H1 (cell line): ENCODE results near the gene CFAP65. TPM values are rescaled to one million over a fixed set of nuclear protein-coding genes. Genes with fewer than 3 reads are reported as not detected.
A peak's percentile ranks its signal among the peaks of the same experiment; 100 is the strongest.

Source experiments
- ASH2L ChIP-seq: fragments of 200-600, 300-600 bp; sonication (generic); IDR thresholded peaks from one replicate; pipeline ENCODE4 v1.7.1; 2017; ENCODE audit warnings: low read length
- CBX5 ChIP-seq: fragments of 300-800, 300-1000 bp; sonication (generic); IDR thresholded peaks from 2 replicates; pipeline ENCODE4 v1.7.1; 2016; ENCODE audit warnings: antibody characterized with exemption, low read length, low read depth
- GABPA ChIP-seq: IDR thresholded peaks from 2 replicates; pipeline ENCODE4 v1.6.1; 2011; ENCODE audit warnings: mild to moderate bottlenecking, low read length, moderate library complexity, borderline replicate concordance; ENCODE audit not compliant: insufficient read depth
- JUND ChIP-seq: IDR thresholded peaks from 2 replicates; pipeline ENCODE4 v1.6.1; 2011; ENCODE audit warnings: mild to moderate bottlenecking, improper control_type of control experiment, low read length
- TAF1 ChIP-seq: IDR thresholded peaks from 2 replicates; pipeline ENCODE4 v1.6.1; 2011; ENCODE audit warnings: mild to moderate bottlenecking, low read depth, low read length
- TAF7 ChIP-seq: optimal IDR thresholded peaks from 2 replicates; pipeline ENCODE3; 2011; ENCODE audit warnings: low read depth, mild to moderate bottlenecking, inconsistent platforms, low read length, moderate library complexity, borderline replicate concordance
- TEAD4 ChIP-seq: IDR thresholded peaks from 2 replicates; pipeline ENCODE4 v1.6.1; 2012; ENCODE audit warnings: low read depth, low read length, inconsistent platforms, mixed read lengths
- polyA plus RNA-seq, 7 experiments: library from polyadenylated mRNA; depleted of rRNA in 3 of 7; stranded (reverse) in 5 of 7; unstranded in 2 of 7; fragments of >200 nt in 5 of 7; fragments of 200-250 nt in 2 of 7; gene quantifications; 1 replicate in 5 of 7; 2 replicates in 1 of 7; 4 replicates in 1 of 7; pipeline versions ENCODE4 v1.2.1 to v1.2.3, GENCODE V29; 2011 to 2013; ENCODE audit warnings: missing spikeins in 2 of 7, mixed read lengths in 2 of 7
- total RNA-seq: library from RNA; stranded (reverse); fragmentation: NEBNext Ultra II Directional; extraction: Animal tissue kit (Norgen Biotek cat#: 25700); gene quantifications from 2 replicates; pipeline ENCODE4 v1.2.1, GENCODE V29; 2021
- TF ChIP-seq, protein P1 (sequence below): fragments of 300-600 bp; sonication (generic); IDR thresholded peaks from 2 replicates; pipeline ENCODE4 v1.7.1; 2012; ENCODE audit warnings: low read length, moderate library complexity, mild to moderate bottlenecking, inconsistent platforms; ENCODE audit not compliant: insufficient replicate concordance
- TF ChIP-seq, protein P2 (sequence below): IDR thresholded peaks from 2 replicates; pipeline ENCODE4 v1.6.1; 2012; ENCODE audit warnings: low read length, inconsistent platforms

Gene CFAP65
- total and polyA plus RNA-seq, 2 of the 8 experiments (the other 6 are each of a cell fraction or from before 2014, with no cell fraction given): 0.19 to 0.45 TPM

DNA sequence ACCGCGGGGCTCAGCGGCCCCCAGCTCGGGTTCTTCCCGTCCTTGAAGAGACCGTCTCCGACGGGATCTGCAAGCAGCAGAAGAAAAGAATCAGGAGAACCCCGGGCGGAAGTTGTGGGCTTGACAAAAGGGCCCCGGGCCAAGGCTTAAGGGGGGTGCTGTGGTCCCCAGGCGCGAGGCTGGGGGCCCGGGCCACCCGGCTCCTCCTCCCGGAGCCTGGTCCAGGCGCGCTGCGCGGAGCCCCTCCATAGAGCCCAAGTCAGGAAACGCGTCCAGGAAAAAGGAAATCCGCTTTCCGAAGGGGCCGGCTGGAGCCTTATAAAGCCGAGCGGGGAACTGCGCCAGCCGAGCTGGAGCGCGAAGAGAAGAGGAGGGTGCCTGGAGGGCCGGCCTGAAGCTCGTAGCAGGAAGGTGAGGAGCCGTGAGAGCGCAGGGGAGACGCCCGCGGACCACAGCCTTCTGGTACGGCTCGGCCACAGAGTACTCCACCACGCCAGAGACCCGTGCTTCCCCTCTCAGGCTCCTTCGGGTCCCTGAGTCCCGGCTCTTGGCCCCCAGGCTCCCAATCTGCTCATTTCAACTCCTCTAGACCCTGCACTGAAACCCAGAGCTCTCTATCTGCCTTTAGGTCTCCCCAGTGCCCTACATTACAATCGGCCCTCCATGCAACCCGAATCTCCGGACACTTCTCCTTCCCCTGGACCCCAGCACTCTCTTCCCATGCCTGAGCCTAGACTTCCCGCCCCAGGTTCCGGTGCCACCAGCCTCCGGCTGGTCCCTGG is 56.9 kb downstream of the CFAP65 start (continued):
- TF ChIP-seq TEAD4 (no peak), TAF7 (no peak), TAF1 (no peak), GABPA (no peak), CBX5 (no peak), ASH2L (peak; percentile 39), JUND (no peak)
- TF ChIP-seq, protein P1, sequence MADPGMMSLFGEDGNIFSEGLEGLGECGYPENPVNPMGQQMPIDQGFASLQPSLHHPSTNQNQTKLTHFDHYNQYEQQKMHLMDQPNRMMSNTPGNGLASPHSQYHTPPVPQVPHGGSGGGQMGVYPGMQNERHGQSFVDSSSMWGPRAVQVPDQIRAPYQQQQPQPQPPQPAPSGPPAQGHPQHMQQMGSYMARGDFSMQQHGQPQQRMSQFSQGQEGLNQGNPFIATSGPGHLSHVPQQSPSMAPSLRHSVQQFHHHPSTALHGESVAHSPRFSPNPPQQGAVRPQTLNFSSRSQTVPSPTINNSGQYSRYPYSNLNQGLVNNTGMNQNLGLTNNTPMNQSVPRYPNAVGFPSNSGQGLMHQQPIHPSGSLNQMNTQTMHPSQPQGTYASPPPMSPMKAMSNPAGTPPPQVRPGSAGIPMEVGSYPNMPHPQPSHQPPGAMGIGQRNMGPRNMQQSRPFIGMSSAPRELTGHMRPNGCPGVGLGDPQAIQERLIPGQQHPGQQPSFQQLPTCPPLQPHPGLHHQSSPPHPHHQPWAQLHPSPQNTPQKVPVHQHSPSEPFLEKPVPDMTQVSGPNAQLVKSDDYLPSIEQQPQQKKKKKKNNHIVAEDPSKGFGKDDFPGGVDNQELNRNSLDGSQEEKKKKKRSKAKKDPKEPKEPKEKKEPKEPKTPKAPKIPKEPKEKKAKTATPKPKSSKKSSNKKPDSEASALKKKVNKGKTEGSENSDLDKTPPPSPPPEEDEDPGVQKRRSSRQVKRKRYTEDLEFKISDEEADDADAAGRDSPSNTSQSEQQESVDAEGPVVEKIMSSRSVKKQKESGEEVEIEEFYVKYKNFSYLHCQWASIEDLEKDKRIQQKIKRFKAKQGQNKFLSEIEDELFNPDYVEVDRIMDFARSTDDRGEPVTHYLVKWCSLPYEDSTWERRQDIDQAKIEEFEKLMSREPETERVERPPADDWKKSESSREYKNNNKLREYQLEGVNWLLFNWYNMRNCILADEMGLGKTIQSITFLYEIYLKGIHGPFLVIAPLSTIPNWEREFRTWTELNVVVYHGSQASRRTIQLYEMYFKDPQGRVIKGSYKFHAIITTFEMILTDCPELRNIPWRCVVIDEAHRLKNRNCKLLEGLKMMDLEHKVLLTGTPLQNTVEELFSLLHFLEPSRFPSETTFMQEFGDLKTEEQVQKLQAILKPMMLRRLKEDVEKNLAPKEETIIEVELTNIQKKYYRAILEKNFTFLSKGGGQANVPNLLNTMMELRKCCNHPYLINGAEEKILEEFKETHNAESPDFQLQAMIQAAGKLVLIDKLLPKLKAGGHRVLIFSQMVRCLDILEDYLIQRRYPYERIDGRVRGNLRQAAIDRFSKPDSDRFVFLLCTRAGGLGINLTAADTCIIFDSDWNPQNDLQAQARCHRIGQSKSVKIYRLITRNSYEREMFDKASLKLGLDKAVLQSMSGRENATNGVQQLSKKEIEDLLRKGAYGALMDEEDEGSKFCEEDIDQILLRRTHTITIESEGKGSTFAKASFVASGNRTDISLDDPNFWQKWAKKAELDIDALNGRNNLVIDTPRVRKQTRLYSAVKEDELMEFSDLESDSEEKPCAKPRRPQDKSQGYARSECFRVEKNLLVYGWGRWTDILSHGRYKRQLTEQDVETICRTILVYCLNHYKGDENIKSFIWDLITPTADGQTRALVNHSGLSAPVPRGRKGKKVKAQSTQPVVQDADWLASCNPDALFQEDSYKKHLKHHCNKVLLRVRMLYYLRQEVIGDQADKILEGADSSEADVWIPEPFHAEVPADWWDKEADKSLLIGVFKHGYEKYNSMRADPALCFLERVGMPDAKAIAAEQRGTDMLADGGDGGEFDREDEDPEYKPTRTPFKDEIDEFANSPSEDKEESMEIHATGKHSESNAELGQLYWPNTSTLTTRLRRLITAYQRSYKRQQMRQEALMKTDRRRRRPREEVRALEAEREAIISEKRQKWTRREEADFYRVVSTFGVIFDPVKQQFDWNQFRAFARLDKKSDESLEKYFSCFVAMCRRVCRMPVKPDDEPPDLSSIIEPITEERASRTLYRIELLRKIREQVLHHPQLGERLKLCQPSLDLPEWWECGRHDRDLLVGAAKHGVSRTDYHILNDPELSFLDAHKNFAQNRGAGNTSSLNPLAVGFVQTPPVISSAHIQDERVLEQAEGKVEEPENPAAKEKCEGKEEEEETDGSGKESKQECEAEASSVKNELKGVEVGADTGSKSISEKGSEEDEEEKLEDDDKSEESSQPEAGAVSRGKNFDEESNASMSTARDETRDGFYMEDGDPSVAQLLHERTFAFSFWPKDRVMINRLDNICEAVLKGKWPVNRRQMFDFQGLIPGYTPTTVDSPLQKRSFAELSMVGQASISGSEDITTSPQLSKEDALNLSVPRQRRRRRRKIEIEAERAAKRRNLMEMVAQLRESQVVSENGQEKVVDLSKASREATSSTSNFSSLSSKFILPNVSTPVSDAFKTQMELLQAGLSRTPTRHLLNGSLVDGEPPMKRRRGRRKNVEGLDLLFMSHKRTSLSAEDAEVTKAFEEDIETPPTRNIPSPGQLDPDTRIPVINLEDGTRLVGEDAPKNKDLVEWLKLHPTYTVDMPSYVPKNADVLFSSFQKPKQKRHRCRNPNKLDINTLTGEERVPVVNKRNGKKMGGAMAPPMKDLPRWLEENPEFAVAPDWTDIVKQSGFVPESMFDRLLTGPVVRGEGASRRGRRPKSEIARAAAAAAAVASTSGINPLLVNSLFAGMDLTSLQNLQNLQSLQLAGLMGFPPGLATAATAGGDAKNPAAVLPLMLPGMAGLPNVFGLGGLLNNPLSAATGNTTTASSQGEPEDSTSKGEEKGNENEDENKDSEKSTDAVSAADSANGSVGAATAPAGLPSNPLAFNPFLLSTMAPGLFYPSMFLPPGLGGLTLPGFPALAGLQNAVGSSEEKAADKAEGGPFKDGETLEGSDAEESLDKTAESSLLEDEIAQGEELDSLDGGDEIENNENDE: no peak
- TF ChIP-seq, protein P2, sequence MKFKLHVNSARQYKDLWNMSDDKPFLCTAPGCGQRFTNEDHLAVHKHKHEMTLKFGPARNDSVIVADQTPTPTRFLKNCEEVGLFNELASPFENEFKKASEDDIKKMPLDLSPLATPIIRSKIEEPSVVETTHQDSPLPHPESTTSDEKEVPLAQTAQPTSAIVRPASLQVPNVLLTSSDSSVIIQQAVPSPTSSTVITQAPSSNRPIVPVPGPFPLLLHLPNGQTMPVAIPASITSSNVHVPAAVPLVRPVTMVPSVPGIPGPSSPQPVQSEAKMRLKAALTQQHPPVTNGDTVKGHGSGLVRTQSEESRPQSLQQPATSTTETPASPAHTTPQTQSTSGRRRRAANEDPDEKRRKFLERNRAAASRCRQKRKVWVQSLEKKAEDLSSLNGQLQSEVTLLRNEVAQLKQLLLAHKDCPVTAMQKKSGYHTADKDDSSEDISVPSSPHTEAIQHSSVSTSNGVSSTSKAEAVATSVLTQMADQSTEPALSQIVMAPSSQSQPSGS: no peak
